Measurements from ENCODE around the gene AKT3. TPM values are rescaled to one million over a fixed set of nuclear protein-coding genes. Genes with fewer than 3 reads are reported as not detected.
"Not testable (repeated sequence)": the region's sequence is repeated elsewhere in the genome, so short reads cannot be mapped to it uniquely, and the experiment has no call there.

Gene AKT3
- total RNA-seq, 2 experiments from 2014 or later = 80.4 to 88.5 TPM

- no peaks in the 10 kb centered on the region for H3K27me3 Mint-ChIP-seq
- ChIA-PET POLR2A (interaction anchor here (1.0 kb wide), 1 partner anchor 31 kb away, joined by 3 read pairs; no protein-coding TSS in a partner anchor), CTCF (no interaction called here)
- H3K4me3 Mint-ChIP-seq = no peak overlapping the region
- peaks cover 7% of the 10 kb centered on the region for H3K4me1 Mint-ChIP-seq (ENCODE audit: low read depth)
- Histone ChIP-seq H3K36me3 (ENCODE audit: insufficient read depth, low read length) (peaks cover 18% of the 10 kb centered on the region), H3K4me3 (ENCODE audit: low read length) (no peak overlapping the region), H3K27me3 (ENCODE audit: control insufficient read depth in 1 of 2, insufficient read depth in 2 of 2, low read length in 2 of 2) (no peaks in the 10 kb centered on the region), H3K4me1 (ENCODE audit: insufficient read depth, low read length) (no peaks in the 10 kb centered on the region), H3K9me3 (ENCODE audit: control insufficient read depth in 1 of 2, insufficient read depth in 1 of 2, low read length in 2 of 2) (no peaks in the 10 kb centered on the region), H3K27ac (ENCODE audit: low read depth in 1 of 2, low read length in 2 of 2) (no peak overlapping the region)
- intact Hi-C loops (cut with DNase I, micrococcal nuclease) = no loop called here
- DNase-seq (no peak), ATAC-seq (ENCODE audit: poor library complexity) (no peak)
- H3K27ac Mint-ChIP-seq = peak overlapping the region; percentile 8
- peaks cover 4% of the 10 kb centered on the region for H3K9me3 Mint-ChIP-seq
- no peak for TF ChIP-seq CTCF (IDR thresholded peaks at IDR 0.05)
- peaks cover 69% of the 10 kb centered on the region for H3K36me3 Mint-ChIP-seq (ENCODE audit: low read depth)
Observed at GRCh38 chr1:243667591-243667990, 182.5 kb downstream of the AKT3 start.

GRCh38 chr1:243667133-243667532, 182.9 kb downstream of the AKT3 start:
- ATAC-seq (ENCODE audit: poor library complexity) (no peak), DNase-seq (no peak)
- H3K9me3 ChIP-seq (ENCODE audit: control insufficient read depth in 1 of 2, insufficient read depth in 1 of 2, low read length in 2 of 2) = no peaks in the 10 kb centered on the region
- Mint-ChIP-seq H3K27me3 (no peaks in the 10 kb centered on the region), H3K4me3 (no peak overlapping the region), H3K4me1 (ENCODE audit: low read depth) (peaks cover 6% of the 10 kb centered on the region), H3K27ac (no peak overlapping the region), H3K36me3 (ENCODE audit: low read depth) (peaks cover 65% of the 10 kb centered on the region), H3K9me3 (peaks cover 4% of the 10 kb centered on the region)
- CTCF ChIA-PET = no interaction called here
- H3K4me3 ChIP-seq (ENCODE audit: low read length) = no peak overlapping the region
- peaks cover 18% of the 10 kb centered on the region for H3K36me3 ChIP-seq (ENCODE audit: insufficient read depth, low read length)
- POLR2A ChIA-PET = no interaction called here
- H3K4me1 ChIP-seq (ENCODE audit: insufficient read depth, low read length) = no peaks in the 10 kb centered on the region
- H3K27ac ChIP-seq (ENCODE audit: low read depth in 1 of 2, low read length in 2 of 2) = no peak overlapping the region
- intact Hi-C loops (cut with DNase I, micrococcal nuclease) = no loop called here
- TF ChIP-seq CTCF (IDR thresholded peaks at IDR 0.05) = no peak
- H3K27me3 ChIP-seq (ENCODE audit: control insufficient read depth in 1 of 2, insufficient read depth in 2 of 2, low read length in 2 of 2) = no peaks in the 10 kb centered on the region

GRCh38 chr1:243663651-243664050, 186.4 kb downstream of the AKT3 start:
- Mint-ChIP-seq H3K36me3 (ENCODE audit: low read depth) (peaks cover 76% of the 10 kb centered on the region), H3K4me3 (no peak overlapping the region), H3K9me3 (peaks cover 4% of the 10 kb centered on the region), H3K4me1 (ENCODE audit: low read depth) (no peaks in the 10 kb centered on the region), H3K27ac (no peak overlapping the region), H3K27me3 (no peaks in the 10 kb centered on the region)
- no peak for TF ChIP-seq CTCF (IDR thresholded peaks at IDR 0.05)
- Histone ChIP-seq H3K27ac (ENCODE audit: low read depth in 1 of 2, low read length in 2 of 2) (no peak overlapping the region), H3K36me3 (ENCODE audit: insufficient read depth, low read length) (peaks cover 22% of the 10 kb centered on the region), H3K9me3 (ENCODE audit: control insufficient read depth in 1 of 2, insufficient read depth in 1 of 2, low read length in 2 of 2) (no peaks in the 10 kb centered on the region), H3K27me3 (ENCODE audit: control insufficient read depth in 1 of 2, insufficient read depth in 2 of 2, low read length in 2 of 2) (no peaks in the 10 kb centered on the region), H3K4me3 (ENCODE audit: low read length) (no peak overlapping the region), H3K4me1 (ENCODE audit: insufficient read depth, low read length) (no peaks in the 10 kb centered on the region)
- no peak for ATAC-seq (ENCODE audit: poor library complexity)
- CTCF ChIA-PET = no interaction called here
- POLR2A ChIA-PET = no interaction called here
- DNase-seq = no peak
- intact Hi-C loops (cut with DNase I, micrococcal nuclease) = no loop called here

- CTCF ChIA-PET; H3K4me3 Mint-ChIP-seq; H3K4me3 ChIP-seq (ENCODE audit: low read length); H3K4me1 ChIP-seq (ENCODE audit: insufficient read depth, low read length); H3K27me3 ChIP-seq (ENCODE audit: control insufficient read depth in 1 of 2, insufficient read depth in 2 of 2, low read length in 2 of 2); H3K9me3 Mint-ChIP-seq; H3K27ac ChIP-seq (ENCODE audit: low read depth in 1 of 2, low read length in 2 of 2); H3K4me1 Mint-ChIP-seq (ENCODE audit: low read depth); H3K27ac Mint-ChIP-seq; POLR2A ChIA-PET; DNase-seq; H3K27me3 Mint-ChIP-seq; intact Hi-C loops (cut with DNase I, micrococcal nuclease); H3K9me3 ChIP-seq (ENCODE audit: control insufficient read depth in 1 of 2, insufficient read depth in 1 of 2, low read length in 2 of 2); ATAC-seq (ENCODE audit: poor library complexity): not testable (repeated sequence)
- peaks cover 78% of the 10 kb centered on the region for H3K36me3 Mint-ChIP-seq (ENCODE audit: low read depth)
- peaks cover 24% of the 10 kb centered on the region for H3K36me3 ChIP-seq (ENCODE audit: insufficient read depth, low read length)
Observed at GRCh38 chr1:243662169-243662568, 187.9 kb downstream of the AKT3 start.
